Epidermal melanocyte (primary cell): ENCODE data around the gene DEPP1.
A peak's percentile ranks its signal among the peaks of the same experiment; 100 is the strongest.
"Not testable (repeated sequence)": the region's sequence is repeated elsewhere in the genome, so short reads cannot be mapped to it uniquely, and the experiment has no call there.

ENCODE experiments used
- DNase-seq: peaks from one replicate; pipeline ENCODE4 v3.0.0; 2011; ENCODE audit warnings: low spot score; ENCODE audit not compliant: insufficient read length

Gene DEPP1, protein sequence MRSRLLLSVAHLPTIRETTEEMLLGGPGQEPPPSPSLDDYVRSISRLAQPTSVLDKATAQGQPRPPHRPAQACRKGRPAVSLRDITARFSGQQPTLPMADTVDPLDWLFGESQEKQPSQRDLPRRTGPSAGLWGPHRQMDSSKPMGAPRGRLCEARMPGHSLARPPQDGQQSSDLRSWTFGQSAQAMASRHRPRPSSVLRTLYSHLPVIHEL

GRCh38 chr10:44978570-44979280 is at the start of gene DEPP1:
Gene DEPP1 (minus strand): TSS chr10:44978809. CDS start chr10:44978030, 779 bp downstream.
- DNase-seq, result peak; percentile 61

DNA sequence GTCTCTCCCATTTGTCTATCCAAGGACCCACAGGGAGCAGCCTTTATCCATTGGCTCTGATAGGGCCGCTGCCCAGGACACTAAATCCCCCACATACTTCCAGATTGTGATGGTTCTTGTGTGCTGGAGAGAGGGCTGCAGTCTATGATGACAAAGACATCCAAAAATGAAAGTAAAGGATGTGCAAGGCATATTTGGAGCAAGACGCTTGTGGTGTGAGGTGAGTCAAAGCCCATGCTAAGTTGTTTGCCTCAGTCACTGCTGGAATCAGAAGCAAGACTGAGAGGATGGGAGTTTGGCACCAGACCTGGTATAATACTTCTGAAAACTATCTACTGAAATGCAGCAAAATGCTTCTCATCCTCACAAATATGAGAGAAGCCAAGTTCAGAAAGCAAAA is 44.8 kb upstream of the DEPP1 start:
- no peak for DNase-seq

GRCh38 chr10:45015590-45015989 is 37.0 kb upstream of the DEPP1 start:
- DNase-seq, result no peak

- not testable (repeated sequence) for DNase-seq
Observed at GRCh38 chr10:45014557-45014956, 35.9 kb upstream of the DEPP1 start.

- peak; percentile 79 for DNase-seq
Observed at GRCh38 chr10:45008524-45009161, 30.0 kb upstream of the DEPP1 start.

DNA sequence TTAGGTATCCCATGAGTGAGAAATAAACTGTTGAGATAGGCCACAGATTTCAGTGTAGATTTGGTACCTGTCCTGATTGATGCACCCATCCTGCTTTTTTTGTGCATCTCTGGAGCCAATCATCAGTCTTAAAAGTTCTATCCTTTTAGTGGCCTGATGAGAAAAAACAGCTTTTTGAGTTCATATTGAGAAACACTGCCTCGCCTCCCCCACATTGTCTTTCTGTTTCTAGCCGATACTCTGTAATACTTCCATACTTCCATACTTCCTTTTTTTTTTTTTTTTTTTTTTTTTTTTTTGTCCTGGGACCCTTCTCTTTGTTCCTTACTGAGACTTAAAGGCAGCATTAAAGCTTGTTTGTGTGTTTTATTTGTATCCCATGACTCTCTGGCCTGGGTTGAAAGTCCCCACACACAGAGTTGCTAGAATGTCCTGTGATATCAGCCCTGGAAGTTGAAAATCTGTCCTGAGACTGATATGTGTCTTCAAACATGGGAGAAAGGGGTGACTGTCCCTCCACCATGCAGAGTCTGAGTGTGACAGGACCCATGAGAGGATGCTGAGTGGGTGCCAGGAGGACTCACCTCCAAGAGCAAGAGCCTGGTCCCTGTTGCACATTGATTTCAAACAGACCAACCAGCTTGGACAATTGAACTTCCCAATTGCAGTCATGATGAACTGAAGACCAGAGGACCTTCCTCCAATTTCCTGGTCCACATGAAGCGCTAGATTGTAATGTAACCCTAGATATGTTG is 27.8 kb upstream of the DEPP1 start:
- DNase-seq, result no peak

DNA sequence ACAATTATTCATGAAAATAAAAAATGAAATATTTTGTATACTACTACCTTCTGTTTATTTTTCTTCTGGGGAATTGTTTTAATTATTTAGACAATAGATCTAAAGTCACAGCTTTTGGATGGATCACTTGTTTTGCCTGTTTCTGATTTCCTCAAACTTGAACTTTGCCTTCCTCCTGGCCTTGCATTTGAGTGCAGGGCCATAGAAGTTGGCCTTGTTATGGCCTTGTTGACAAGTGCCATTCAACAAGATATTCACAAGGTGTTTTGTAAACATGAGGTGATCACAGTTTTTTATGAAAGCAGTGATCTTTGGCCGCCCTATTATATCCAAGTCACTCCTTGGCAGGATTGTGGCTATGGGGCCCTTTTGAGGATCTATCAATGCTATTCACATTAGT is 26.7 kb upstream of the DEPP1 start:
- DNase-seq, result no peak

DNA sequence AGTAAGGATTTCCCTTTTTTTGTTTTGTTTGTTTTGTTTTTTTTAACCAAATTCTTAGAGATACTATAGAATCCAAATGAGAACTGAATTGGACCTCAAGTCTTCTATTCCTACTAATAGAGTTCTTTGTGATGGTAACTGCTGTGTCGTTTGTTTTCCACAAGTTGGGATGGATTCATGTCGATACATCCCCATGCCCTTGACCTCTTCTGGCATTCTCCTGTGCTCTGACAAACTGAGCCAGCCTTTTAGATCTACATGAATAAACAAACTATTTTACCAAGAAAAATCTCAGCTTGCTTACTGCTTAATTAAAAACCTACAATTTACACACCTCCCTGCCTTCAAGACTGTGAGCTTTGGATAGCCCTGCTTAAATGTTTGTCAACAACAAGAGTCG is 26.1 kb upstream of the DEPP1 start:
- no peak for DNase-seq

GRCh38 chr10:45003432-45004000 is 24.9 kb upstream of the DEPP1 start:
- DNase-seq, result no peak

DNA sequence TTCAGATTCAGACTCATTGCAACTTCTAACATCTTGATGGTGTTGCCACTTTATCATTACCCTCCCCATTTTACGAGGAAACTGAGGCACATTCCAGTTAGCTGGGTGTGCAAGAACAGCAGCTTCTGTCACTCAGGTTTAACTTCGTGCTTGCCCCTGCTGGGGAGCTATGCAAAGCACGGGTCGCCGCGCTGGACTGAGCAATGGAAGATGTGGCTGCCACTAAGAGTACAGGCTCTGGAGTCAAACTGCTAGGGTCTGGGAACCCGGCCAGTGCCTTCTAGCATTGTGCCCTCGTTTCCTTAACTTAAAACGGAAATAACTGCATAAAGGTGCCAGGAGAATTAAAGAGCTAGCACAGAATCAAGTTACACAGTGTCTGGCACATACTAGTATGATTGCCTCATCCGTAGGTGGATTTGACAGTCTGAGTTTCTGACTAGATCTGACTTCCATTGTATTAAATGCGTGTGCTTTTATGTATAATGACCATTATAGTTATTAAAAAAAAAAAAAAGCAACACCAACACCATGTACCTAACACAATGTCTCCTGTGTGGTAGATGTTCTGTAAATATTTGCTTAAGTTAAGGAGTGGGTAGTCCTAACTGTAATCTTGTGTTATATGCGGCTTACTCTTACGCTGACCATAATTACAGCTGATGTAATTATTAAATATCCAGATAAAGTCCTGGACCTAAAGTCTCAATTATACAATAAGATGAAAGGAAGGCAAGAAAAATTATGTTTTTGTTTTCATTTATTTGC is 23.0 kb upstream of the DEPP1 start:
- no peak for DNase-seq

DNA sequence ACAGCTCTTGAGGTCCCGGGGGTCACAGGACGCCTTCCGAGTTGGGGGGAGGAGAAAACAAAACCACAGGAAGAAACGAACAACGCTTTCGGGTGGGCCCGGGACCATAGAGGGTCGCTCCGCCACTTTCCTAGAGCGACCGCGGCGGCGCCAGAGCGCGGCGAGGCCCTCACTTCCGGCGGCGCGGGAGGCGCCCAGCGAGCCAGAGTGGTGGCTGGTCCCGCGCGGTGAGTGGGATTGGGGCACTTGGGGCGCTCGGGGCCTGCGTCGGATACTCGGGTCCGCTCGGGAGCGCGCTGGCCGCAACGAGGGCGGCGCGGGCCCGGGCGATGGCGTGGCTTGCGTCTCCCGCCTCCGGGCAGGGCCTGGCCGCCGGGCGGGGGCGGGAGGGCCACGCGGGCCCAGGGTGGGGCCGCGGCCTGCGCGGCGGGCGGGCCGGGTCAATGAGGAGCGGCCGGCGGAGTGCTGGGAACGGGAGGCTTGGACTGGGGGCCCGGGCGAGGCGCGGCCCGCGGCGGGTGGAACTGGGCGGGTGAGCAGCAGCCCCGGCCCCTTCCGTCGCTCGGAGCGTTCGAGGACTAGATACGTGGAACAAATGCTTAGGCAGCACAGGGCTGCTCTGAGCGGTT is 22.3 kb upstream of the DEPP1 start, which contains the start of gene ZNF22:
Gene ZNF22 (plus strand): TSS at position 172 of the 629 bp plus-strand sequence. CDS start 2,446 bp downstream, outside the sequence.
- DNase-seq, result peak; percentile 45

GRCh38 chr10:45000138-45000751 is 21.6 kb upstream of the DEPP1 start:
- DNase-seq, result no peak

GRCh38 chr10:44998146-44998631 is 19.6 kb upstream of the DEPP1 start:
- no peak for DNase-seq

DNA sequence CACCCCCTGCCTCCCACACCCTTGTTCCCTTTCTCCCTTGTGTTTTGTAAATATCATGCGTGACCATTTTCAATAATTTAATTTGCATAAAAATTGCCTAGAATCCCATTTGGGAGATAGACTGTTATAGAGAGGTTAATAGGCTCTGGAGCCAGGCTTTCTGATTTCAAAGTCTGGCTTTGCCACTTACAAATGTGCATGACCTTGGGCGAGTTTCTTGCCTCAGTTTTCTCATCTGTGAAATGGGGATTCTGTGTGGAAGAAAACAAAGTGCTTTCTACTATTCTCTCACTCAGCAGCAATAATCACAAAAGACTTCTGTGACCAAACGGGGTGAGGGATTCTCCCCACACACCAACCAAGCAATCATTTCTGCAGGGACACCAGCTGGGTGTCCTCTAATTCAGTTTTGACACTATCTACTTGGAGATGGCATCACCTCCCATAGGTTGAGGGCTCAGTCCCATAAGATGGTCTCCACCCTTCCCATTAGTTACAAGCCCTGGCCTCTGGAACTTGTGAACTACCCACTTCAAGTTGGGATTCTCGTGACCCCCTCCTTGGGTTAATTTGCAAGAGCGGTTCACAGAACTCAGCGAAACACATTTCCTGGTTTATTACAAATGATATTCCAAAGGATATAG is 18.6 kb upstream of the DEPP1 start:
- no peak for DNase-seq

DNA sequence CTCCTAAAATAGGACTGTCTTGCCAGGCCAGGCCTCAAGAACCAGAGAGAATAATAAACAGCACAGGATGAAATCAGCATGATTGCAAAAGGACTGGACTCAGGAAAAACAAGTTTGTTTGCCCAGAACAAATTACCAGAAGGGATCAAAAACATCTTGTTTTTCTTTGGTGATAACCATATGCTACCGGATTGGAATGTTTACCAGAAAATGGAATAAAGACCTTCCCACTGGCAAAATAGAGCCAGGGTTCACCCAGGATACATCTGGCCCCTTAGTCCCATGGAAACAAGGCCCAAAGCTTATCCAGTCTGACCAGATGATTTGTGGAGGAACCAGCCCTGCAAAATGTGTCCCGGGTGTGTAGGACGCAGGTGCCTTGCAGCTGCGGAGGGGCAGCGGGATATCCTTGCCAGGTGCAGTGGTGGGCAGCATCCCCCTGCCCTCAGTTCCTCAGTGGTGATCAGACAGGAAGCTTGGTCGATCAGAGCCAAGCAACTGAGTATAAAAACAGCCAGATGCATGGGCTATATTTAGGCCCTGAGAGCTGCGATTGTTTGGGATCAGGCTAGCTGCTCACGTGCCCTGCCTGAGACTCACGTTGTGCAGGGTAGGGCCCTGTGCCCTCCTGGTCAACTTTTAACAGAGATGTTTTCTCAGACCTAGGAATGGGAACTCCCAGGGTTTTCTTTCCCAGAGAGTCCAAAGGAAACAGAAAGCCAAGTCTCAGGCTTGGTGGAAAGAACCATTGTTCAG is 17.5 kb upstream of the DEPP1 start:
- no peak for DNase-seq

DNA sequence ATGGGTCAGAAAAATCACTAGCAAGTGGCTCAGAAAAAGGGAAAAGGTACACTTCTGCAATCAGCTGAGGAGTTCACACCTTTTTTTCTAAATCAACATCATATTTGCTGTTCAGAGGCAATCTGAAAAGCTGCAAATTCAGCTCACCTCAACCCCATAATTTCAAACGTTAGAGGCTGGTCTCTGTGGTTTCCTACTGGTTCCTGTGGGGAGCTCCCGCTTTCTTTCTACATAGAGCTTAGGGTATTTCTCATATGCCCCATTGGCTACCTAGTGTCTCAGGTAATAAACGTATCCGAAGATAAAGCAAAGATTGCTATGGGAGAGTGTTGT is 16.9 kb upstream of the DEPP1 start:
- DNase-seq, result no peak

GRCh38 chr10:44994752-44995530 is 16.3 kb upstream of the DEPP1 start:
- no peak for DNase-seq
